Adipocyte (in vitro differentiated cells): ENCODE data around the gene XRCC1.

Experiments used
- DNase-seq: peaks from one replicate; pipeline ENCODE4 v3.0.0-alpha.2; 2015; ENCODE audit warnings: low read depth
- H3K27me3 ChIP-seq: replicated peaks from 2 replicates; pipeline ENCODE4 v1.7.0; 2013; ENCODE audit warnings: mild to moderate bottlenecking, low read length, moderate library complexity; ENCODE audit not compliant: control insufficient read depth, insufficient read depth
- H3K36me3 ChIP-seq: 2 replicates; pipeline ENCODE4 v1.7.0; 2013; ENCODE audit warnings: low read length, mild to moderate bottlenecking, moderate library complexity; ENCODE audit not compliant: control insufficient read depth, insufficient read depth, severe bottlenecking
- H3K4me1 ChIP-seq: 2 replicates; pipeline ENCODE4 v1.7.0; 2013; ENCODE audit warnings: mild to moderate bottlenecking, low read length, moderate library complexity; ENCODE audit not compliant: control insufficient read depth, insufficient read depth
- H3K4me3 ChIP-seq: 2 replicates; pipeline ENCODE4 v1.7.0; 2013; ENCODE audit warnings: mild to moderate bottlenecking, low read length, moderate library complexity
- H3K9ac ChIP-seq: 2 replicates; pipeline ENCODE4 v1.7.0; 2013; ENCODE audit warnings: mild to moderate bottlenecking, low read length, moderate library complexity
- H3K9me3 ChIP-seq: 2 replicates; pipeline ENCODE4 v1.7.0; 2013; ENCODE audit warnings: mild to moderate bottlenecking, low read length, moderate library complexity; ENCODE audit not compliant: control insufficient read depth

XRCC1 gene

GRCh38 chr19:43538922-43539321 is 36.4 kb downstream of the XRCC1 start:
- Histone ChIP-seq H3K36me3 (peaks cover 43% of the 10 kb centered on the region), H3K9me3 (no peaks in the 10 kb centered on the region), H3K9ac (no peak overlapping the region), H3K4me1 (no peaks in the 10 kb centered on the region), H3K4me3 (no peak overlapping the region), H3K27me3 (no peaks in the 10 kb centered on the region)
- no peak for DNase-seq

GRCh38 chr19:43534816-43535761 is 40.2 kb downstream of the XRCC1 start:
- Histone ChIP-seq H3K9ac (peak overlapping the region; percentile 41), H3K4me1 (peaks cover 10% of the 10 kb centered on the region), H3K4me3 (no peak overlapping the region), H3K27me3 (no peaks in the 10 kb centered on the region), H3K36me3 (peaks cover 16% of the 10 kb centered on the region), H3K9me3 (no peaks in the 10 kb centered on the region)
- DNase-seq: peak; percentile 61

- peaks cover 10% of the 10 kb centered on the region for H3K4me1 ChIP-seq
- H3K36me3 ChIP-seq: peaks cover 16% of the 10 kb centered on the region
- H3K9ac ChIP-seq: peak overlapping the region; percentile 41
- no peak for DNase-seq
- no peaks in the 10 kb centered on the region for H3K27me3 ChIP-seq
- peak overlapping the region; percentile 89 for H3K4me3 ChIP-seq
- no peaks in the 10 kb centered on the region for H3K9me3 ChIP-seq
These were observed 41.0 kb downstream of the XRCC1 start for GRCh38 chr19:43534305-43534815.

GRCh38 chr19:43533546-43534304 is 41.6 kb downstream of the XRCC1 start:
- no peaks in the 10 kb centered on the region for H3K27me3 ChIP-seq
- H3K9me3 ChIP-seq: no peaks in the 10 kb centered on the region
- H3K4me1 ChIP-seq: peaks cover 10% of the 10 kb centered on the region
- H3K4me3 ChIP-seq: peak overlapping the region; percentile 89
- peak; percentile 100 for DNase-seq
- peaks cover 9% of the 10 kb centered on the region for H3K36me3 ChIP-seq
- peak overlapping the region; percentile 83 for H3K9ac ChIP-seq

- Histone ChIP-seq H3K27me3 (no peaks in the 10 kb centered on the region), H3K9ac (peak within 1 kb of the TSS; percentile 83), H3K4me3 (peak within 1 kb of the TSS; percentile 89), H3K4me1 (peaks cover 13% of the 10 kb centered on the region), H3K9me3 (no peaks in the 10 kb centered on the region), H3K36me3 (peaks cover 5% of the 10 kb centered on the region)
- peak; percentile 96 for DNase-seq
These were observed 42.3 kb downstream of the XRCC1 start, which contains the start of gene ZNF575 for GRCh38 chr19:43532962-43533545. Gene ZNF575 (plus strand): TSS chr19:43533188. CDS start chr19:43534423, 1,235 bp downstream.

- DNase-seq: no peak
- peaks cover 17% of the 10 kb centered on the region for H3K4me1 ChIP-seq
- H3K27me3 ChIP-seq: no peaks in the 10 kb centered on the region
- peaks cover 3% of the 10 kb centered on the region for H3K36me3 ChIP-seq
- H3K9me3 ChIP-seq: no peaks in the 10 kb centered on the region
- H3K4me3 ChIP-seq: peak overlapping the region; percentile 89
- peak overlapping the region; percentile 83 for H3K9ac ChIP-seq
These were observed 42.8 kb downstream of the XRCC1 start for GRCh38 chr19:43532571-43532961.

- peak; percentile 15 for DNase-seq
- no peaks in the 10 kb centered on the region for H3K9me3 ChIP-seq
- peak overlapping the region; percentile 97 for H3K4me3 ChIP-seq
- no peaks in the 10 kb centered on the region for H3K27me3 ChIP-seq
- no peaks in the 10 kb centered on the region for H3K36me3 ChIP-seq
- H3K9ac ChIP-seq: peak overlapping the region; percentile 97
- H3K4me1 ChIP-seq: peaks cover 36% of the 10 kb centered on the region
These were observed 47.3 kb downstream of the XRCC1 start for GRCh38 chr19:43527860-43528622.

GRCh38 chr19:43526884-43527859 is 48.2 kb downstream of the XRCC1 start, which contains the start of gene ETHE1:
Gene ETHE1 (minus strand): TSS chr19:43527201. CDS start chr19:43527177, 24 bp downstream.
- H3K9me3 ChIP-seq: no peaks in the 10 kb centered on the region
- H3K9ac ChIP-seq: peak within 1 kb of the TSS; percentile 97
- no peaks in the 10 kb centered on the region for H3K36me3 ChIP-seq
- peak within 1 kb of the TSS; percentile 97 for H3K4me3 ChIP-seq
- DNase-seq: peak; percentile 88
- H3K4me1 ChIP-seq: peaks cover 27% of the 10 kb centered on the region
- H3K27me3 ChIP-seq: no peaks in the 10 kb centered on the region

- peak overlapping the region; percentile 97 for H3K9ac ChIP-seq
- H3K36me3 ChIP-seq: no peaks in the 10 kb centered on the region
- H3K27me3 ChIP-seq: no peaks in the 10 kb centered on the region
- H3K4me3 ChIP-seq: peak overlapping the region; percentile 97
- peaks cover 27% of the 10 kb centered on the region for H3K4me1 ChIP-seq
- no peaks in the 10 kb centered on the region for H3K9me3 ChIP-seq
- DNase-seq: peak; percentile 64
These were observed 49.2 kb downstream of the XRCC1 start for GRCh38 chr19:43525836-43526771.
